ENCODE measurements around the gene LRRC61. TPM values are rescaled to one million over a fixed set of nuclear protein-coding genes. Genes with fewer than 3 reads are reported as not detected.
"Not testable (repeated sequence)": the region's sequence is repeated elsewhere in the genome, so short reads cannot be mapped to it uniquely, and the experiment has no call there.

LRRC61 gene
- total RNA-seq, 2 donors from 2014 or later: 37.1 to 37.3 TPM

GRCh38 chr7:150382123-150382843, 59.1 kb downstream of the LRRC61 start:
- DNase-seq (no peak), ATAC-seq (replicated peaks in 1 of 2) (no peak)
- H3K36me3 Mint-ChIP-seq (ENCODE audit: insufficient read depth in 2 of 2): peaks cover 2 to 4% of the 10 kb centered on the region in 2 donors
- peaks cover 34% of the 10 kb centered on the region for H3K4me1 Mint-ChIP-seq (ENCODE audit: low read depth)
- no peak overlapping the region for H3K4me3 Mint-ChIP-seq
- H3K27ac Mint-ChIP-seq: no peak overlapping the region
- no peaks in the 10 kb centered on the region for H3K27me3 Mint-ChIP-seq (ENCODE audit: low read depth)
- no peaks in the 10 kb centered on the region for H3K9me3 Mint-ChIP-seq

DNA sequence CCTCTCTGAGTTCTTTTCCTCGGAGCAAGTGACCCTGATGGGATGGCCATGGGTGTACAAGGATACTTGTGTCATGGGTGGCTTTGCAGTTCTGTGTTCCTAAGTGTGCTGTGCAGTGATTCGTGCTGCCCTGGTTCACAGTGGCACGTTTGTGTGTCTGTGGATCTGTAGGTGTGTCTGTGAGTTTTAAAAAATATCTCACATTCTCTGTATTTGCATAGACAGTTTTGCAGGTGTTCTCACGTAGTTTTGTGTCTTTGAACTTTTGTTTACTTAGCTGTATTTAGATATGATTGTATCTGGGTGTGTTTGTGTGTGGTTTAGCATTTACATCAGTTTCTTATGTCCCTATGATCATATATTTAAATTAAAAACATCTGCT, 59.7 kb downstream of the LRRC61 start:
- Mint-ChIP-seq H3K27ac (no peak overlapping the region), H3K4me1 (ENCODE audit: low read depth) (peaks cover 29% of the 10 kb centered on the region), H3K36me3 (ENCODE audit: insufficient read depth in 2 of 2) (peaks cover 2 to 4% of the 10 kb centered on the region in 2 donors), H3K4me3 (no peak overlapping the region), H3K27me3 (ENCODE audit: low read depth) (no peaks in the 10 kb centered on the region), H3K9me3 (no peaks in the 10 kb centered on the region)
- DNase-seq: no peak
- ATAC-seq (replicated peaks in 1 of 2): no peak

- Mint-ChIP-seq H3K36me3 (ENCODE audit: insufficient read depth in 2 of 2) (peaks cover 2 to 4% of the 10 kb centered on the region in 2 donors), H3K9me3 (no peaks in the 10 kb centered on the region), H3K4me3 (no peak overlapping the region), H3K27me3 (ENCODE audit: low read depth) (no peaks in the 10 kb centered on the region), H3K4me1 (ENCODE audit: low read depth) (peaks cover 24% of the 10 kb centered on the region), H3K27ac (no peak overlapping the region)
- DNase-seq (no peak), ATAC-seq (replicated peaks in 1 of 2) (no peak)
Observed at GRCh38 chr7:150383710-150384397, 60.7 kb downstream of the LRRC61 start.

- H3K4me3 Mint-ChIP-seq: no peak overlapping the region
- H3K4me1 Mint-ChIP-seq (ENCODE audit: low read depth): peaks cover 30% of the 10 kb centered on the region
- H3K27me3 Mint-ChIP-seq (ENCODE audit: low read depth): no peaks in the 10 kb centered on the region
- DNase-seq (no peak), ATAC-seq (replicated peaks in 1 of 2) (no peak)
- peaks cover 1 to 3% of the 10 kb centered on the region in 2 donors for H3K36me3 Mint-ChIP-seq (ENCODE audit: insufficient read depth in 2 of 2)
- no peak overlapping the region for H3K27ac Mint-ChIP-seq
- no peaks in the 10 kb centered on the region for H3K9me3 Mint-ChIP-seq
Observed at GRCh38 chr7:150384406-150385301, 61.5 kb downstream of the LRRC61 start.

DNA sequence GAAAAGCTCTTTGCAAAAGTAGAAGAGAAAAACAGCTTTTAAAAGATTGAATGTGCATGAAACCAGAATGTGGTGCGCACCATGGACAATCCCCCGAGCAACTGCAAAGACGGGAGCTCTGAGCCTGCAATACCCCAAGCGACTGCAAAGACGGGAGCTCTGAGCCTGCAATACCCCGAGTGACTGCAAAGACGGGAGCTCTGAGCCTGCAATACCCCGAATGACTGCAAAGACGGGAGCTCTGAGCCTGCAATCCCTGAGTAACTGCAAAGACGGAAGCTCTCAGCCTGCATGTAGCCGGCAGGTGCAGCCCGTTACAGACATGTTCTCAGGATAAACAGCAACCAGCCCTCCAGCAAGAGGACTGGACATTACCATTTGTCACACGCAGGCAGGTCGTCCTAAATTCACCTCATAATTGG, 62.2 kb downstream of the LRRC61 start:
- Mint-ChIP-seq H3K36me3 (ENCODE audit: insufficient read depth in 2 of 2) (peaks cover 0 to 1% of the 10 kb centered on the region in 2 donors), H3K4me3 (no peak overlapping the region), H3K4me1 (ENCODE audit: low read depth) (peaks cover 30% of the 10 kb centered on the region), H3K27me3 (ENCODE audit: low read depth) (no peaks in the 10 kb centered on the region), H3K9me3 (no peaks in the 10 kb centered on the region), H3K27ac (no peak overlapping the region)
- ATAC-seq (replicated peaks in 1 of 2): no peak
- DNase-seq: no peak

DNA sequence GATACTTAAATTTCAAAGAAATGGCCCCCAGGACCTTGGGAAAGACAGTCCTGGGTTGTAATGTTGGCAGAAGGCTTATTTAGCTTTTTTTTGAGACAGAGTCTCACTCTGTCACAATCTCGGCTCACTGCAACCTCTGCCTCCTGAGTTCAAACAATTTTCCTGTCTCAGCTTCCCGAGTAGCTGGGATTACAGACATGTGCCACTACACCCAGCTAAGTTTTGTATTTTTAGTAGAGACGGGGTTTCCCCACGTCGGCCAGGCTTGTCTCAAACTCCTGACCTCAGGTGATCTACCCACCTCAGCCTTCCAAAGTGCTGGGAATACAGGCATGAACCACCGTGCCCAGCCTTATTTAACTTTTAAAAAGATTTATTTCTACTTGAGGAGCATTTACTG, 62.7 kb downstream of the LRRC61 start:
- H3K27ac Mint-ChIP-seq; H3K27me3 Mint-ChIP-seq (ENCODE audit: low read depth); ATAC-seq (replicated peaks in 1 of 2); H3K36me3 Mint-ChIP-seq (ENCODE audit: insufficient read depth in 2 of 2); H3K4me3 Mint-ChIP-seq; H3K9me3 Mint-ChIP-seq; DNase-seq: not testable (repeated sequence)
- peaks cover 28% of the 10 kb centered on the region for H3K4me1 Mint-ChIP-seq (ENCODE audit: low read depth)

Other genes with a start within 250 kb of the LRRC61 start
- 10 to 100 TPM in 1 of 2 donors, 1 to 10 TPM in 1; 6.3 to 13.0 TPM for gene ACTR3C, start 190 bp downstream of the LRRC61 start, total RNA-seq
- not detected for gene RARRES2, start 18.3 kb downstream of the LRRC61 start, total RNA-seq
- gene REPIN1, start 45.5 kb downstream of the LRRC61 start, total RNA-seq: 10 to 100 TPM; 53.6 to 73.7 TPM
- 1 to 10 TPM; 6.5 to 8.2 TPM for gene ZNF775, start 56.0 kb downstream of the LRRC61 start, total RNA-seq
- gene GIMAP8, start 127.3 kb downstream of the LRRC61 start, total RNA-seq: 10 to 100 TPM; 10.2 to 13.1 TPM
- 10 to 100 TPM; 45.1 to 50.7 TPM for gene GIMAP7, start 191.5 kb downstream of the LRRC61 start, total RNA-seq
- gene GIMAP4, start 244.0 kb downstream of the LRRC61 start, total RNA-seq: 100 to 1,000 TPM; 114 to 156 TPM